Kidney (tissue), 14 donors: ENCODE measurements around the gene XYLB. TPM values are rescaled to one million over a fixed set of nuclear protein-coding genes. Genes with fewer than 3 reads are reported as not detected.

ENCODE experiments used
- DNase-seq, 5 donors: peaks; one replicate each; pipeline ENCODE4 v3.0.0-alpha.2; 2013 to 2020
- FAIRE-seq: peaks from 2 replicates; lab custom pipeline; 2012; peaks lifted over from hg19 to GRCh38; lab: Jason Lieb, UNC
- H3K27ac ChIP-seq, 2 donors: one replicate each; pipeline ENCODE4 v1.7.0; 2013; ENCODE audit warnings: low read depth in 2 of 2, low read length in 2 of 2, inconsistent platforms in 1 of 2
- H3K27me3 ChIP-seq: one replicate; pipeline ENCODE4 v1.7.1; 2013; ENCODE audit warnings: low read length, inconsistent platforms; ENCODE audit not compliant: control insufficient read depth, insufficient read depth
- H3K36me3 ChIP-seq, 3 donors: one replicate each; pipeline versions ENCODE4 v1.7.0 to v1.7.1; 2013; ENCODE audit warnings: low read length in 3 of 3, control low read depth in 1 of 3, inconsistent platforms in 1 of 3; ENCODE audit not compliant: insufficient read depth in 3 of 3, control insufficient read depth in 2 of 3
- H3K4me1 ChIP-seq, 3 donors: one replicate each; pipeline versions ENCODE4 v1.7.0 to v1.7.1; 2013; ENCODE audit warnings: low read length in 3 of 3, inconsistent platforms in 1 of 3, low read depth in 1 of 3; ENCODE audit not compliant: control insufficient read depth in 2 of 3, insufficient read depth in 2 of 3
- H3K4me3 ChIP-seq, 3 donors: one replicate each; pipeline versions ENCODE4 v1.7.0 to v1.8.1; 2013; ENCODE audit warnings: low read length in 3 of 3, control low read depth in 1 of 3, inconsistent platforms in 1 of 3
- H3K9ac ChIP-seq, 3 donors: one replicate each; pipeline versions ENCODE4 v1.7.0 to v1.7.1; 2013; ENCODE audit warnings: low read length in 3 of 3, control low read depth in 1 of 3, inconsistent platforms in 1 of 3
- H3K9me3 ChIP-seq, 3 donors: one replicate each; pipeline versions ENCODE4 v1.7.0 to v1.7.1; 2013; ENCODE audit warnings: low read length in 3 of 3, control low read depth in 1 of 3, inconsistent platforms in 1 of 3; ENCODE audit not compliant: control insufficient read depth in 2 of 3, insufficient read depth in 1 of 3
- CTCF ChIP-seq: IDR thresholded peaks from 3 replicates; pipeline ENCODE4 v1.5.1; 2012; ENCODE audit warnings: mild to moderate bottlenecking, moderate library complexity, borderline replicate concordance; ENCODE audit not compliant: insufficient read depth; ENCODE audit errors: extremely low read depth
- intact Hi-C: fragments of 100-400 bp; cut with DNase I; formaldehyde crosslinking; loops from one replicate; pipeline ENCODE4 v1.11.1; 2022
- polyA plus RNA-seq: library from polyadenylated mRNA; stranded (reverse); fragments of 350-450 nt; fragmentation: Illumina TruSeq; extraction: RNeasy Lipid Tissue Mini Kit (QIAGEN cat#74804); gene quantifications from one replicate; pipeline ENCODE4 v1.2.3, GENCODE V29; 2014; ENCODE audit warnings: low read depth, low replicate concordance; ENCODE audit not compliant: insufficient read depth
- total RNA-seq: library from RNA; stranded (reverse); fragmentation: NEBNext Ultra II Directional; extraction: Animal tissue kit (Norgen Biotek cat#: 25700); gene quantifications from one replicate; pipeline ENCODE4 v1.2.1, GENCODE V29; 2021
- donor health status: control.
- donor health status: control.
- donor health status: control.
- donor health status: control.
- donor health status: control.
- donor health status: DM: yes; HTN: yes; CAD: no.
- donor health status: Normal renal cell carcinoma (clear cell type).

The XYLB gene
- total and polyA plus RNA-seq, 2 donors from 2014 or later = 6.0 to 7.9 TPM

- H3K4me1 ChIP-seq = no peaks in the 10 kb centered on the region
- intact Hi-C loops = no loop called here
- no peak for DNase-seq
- no peak overlapping the region for H3K27ac ChIP-seq
- H3K27me3 ChIP-seq = no peaks in the 10 kb centered on the region
- no peak for FAIRE-seq
- H3K9ac ChIP-seq = no peak overlapping the region
- no peak for TF ChIP-seq CTCF
- H3K4me3 ChIP-seq = no peak overlapping the region
- no peaks in the 10 kb centered on the region for H3K9me3 ChIP-seq
- peaks cover 0 to 57% (median 27%) of the 10 kb centered on the region in 3 donors for H3K36me3 ChIP-seq
Measured at GRCh38 chr3:38375072-38375471, 28.5 kb downstream of the XYLB start.

GRCh38 chr3:38375488-38376097 lies 29.0 kb downstream of the XYLB start:
- no peak for FAIRE-seq
- H3K9ac ChIP-seq = no peak overlapping the region
- H3K4me3 ChIP-seq = no peak overlapping the region
- intact Hi-C loops = no loop called here
- no peak for TF ChIP-seq CTCF
- H3K9me3 ChIP-seq = no peaks in the 10 kb centered on the region
- no peaks in the 10 kb centered on the region for H3K27me3 ChIP-seq
- DNase-seq = no peak
- H3K27ac ChIP-seq = no peak overlapping the region
- peaks cover 0 to 57% (median 27%) of the 10 kb centered on the region in 3 donors for H3K36me3 ChIP-seq
- no peaks in the 10 kb centered on the region for H3K4me1 ChIP-seq

- H3K27me3 ChIP-seq = no peaks in the 10 kb centered on the region
- no peak overlapping the region for H3K9ac ChIP-seq
- no peak for TF ChIP-seq CTCF
- no peak overlapping the region for H3K4me3 ChIP-seq
- DNase-seq = no peak
- H3K36me3 ChIP-seq = peaks cover 0 to 57% (median 27%) of the 10 kb centered on the region in 3 donors
- no peaks in the 10 kb centered on the region for H3K9me3 ChIP-seq
- intact Hi-C loops = no loop called here
- FAIRE-seq = no peak
- no peak overlapping the region for H3K27ac ChIP-seq
- no peaks in the 10 kb centered on the region for H3K4me1 ChIP-seq
Measured at GRCh38 chr3:38376098-38376816, 29.7 kb downstream of the XYLB start.
